GM12874 (cell line): ENCODE measurements around the gene SMOC1.

Experiments used
- TF ChIP-seq, protein P1 (sequence below): IDR thresholded peaks from 2 replicates; pipeline ENCODE4 v1.5.1; 2011; ENCODE audit warnings: low read depth, mild to moderate bottlenecking, control low read depth, low read length, moderate library complexity; ENCODE audit not compliant: insufficient read depth

Gene SMOC1

DNA sequence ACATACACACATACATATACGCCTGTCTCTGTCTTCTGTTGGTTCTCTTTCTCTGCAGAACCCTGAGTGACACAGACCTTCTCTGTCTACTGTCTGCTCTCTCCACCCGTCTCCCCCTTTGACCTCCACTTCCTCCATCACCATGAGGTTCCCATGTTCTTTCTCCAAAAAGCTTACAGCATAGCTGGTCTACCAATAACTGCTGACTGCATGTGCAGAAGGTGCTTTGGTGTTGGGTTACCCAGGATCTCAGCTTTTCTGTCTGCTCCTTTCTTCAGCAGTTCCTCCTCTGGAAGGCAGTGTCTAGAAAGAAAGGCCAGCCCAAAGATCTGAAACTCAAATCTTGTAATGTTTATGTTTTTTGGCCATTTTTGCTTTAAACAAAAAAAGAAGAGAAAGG, 125.6 kb downstream of the SMOC1 start:
- TF ChIP-seq, protein P1, sequence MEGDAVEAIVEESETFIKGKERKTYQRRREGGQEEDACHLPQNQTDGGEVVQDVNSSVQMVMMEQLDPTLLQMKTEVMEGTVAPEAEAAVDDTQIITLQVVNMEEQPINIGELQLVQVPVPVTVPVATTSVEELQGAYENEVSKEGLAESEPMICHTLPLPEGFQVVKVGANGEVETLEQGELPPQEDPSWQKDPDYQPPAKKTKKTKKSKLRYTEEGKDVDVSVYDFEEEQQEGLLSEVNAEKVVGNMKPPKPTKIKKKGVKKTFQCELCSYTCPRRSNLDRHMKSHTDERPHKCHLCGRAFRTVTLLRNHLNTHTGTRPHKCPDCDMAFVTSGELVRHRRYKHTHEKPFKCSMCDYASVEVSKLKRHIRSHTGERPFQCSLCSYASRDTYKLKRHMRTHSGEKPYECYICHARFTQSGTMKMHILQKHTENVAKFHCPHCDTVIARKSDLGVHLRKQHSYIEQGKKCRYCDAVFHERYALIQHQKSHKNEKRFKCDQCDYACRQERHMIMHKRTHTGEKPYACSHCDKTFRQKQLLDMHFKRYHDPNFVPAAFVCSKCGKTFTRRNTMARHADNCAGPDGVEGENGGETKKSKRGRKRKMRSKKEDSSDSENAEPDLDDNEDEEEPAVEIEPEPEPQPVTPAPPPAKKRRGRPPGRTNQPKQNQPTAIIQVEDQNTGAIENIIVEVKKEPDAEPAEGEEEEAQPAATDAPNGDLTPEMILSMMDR: no peak

DNA sequence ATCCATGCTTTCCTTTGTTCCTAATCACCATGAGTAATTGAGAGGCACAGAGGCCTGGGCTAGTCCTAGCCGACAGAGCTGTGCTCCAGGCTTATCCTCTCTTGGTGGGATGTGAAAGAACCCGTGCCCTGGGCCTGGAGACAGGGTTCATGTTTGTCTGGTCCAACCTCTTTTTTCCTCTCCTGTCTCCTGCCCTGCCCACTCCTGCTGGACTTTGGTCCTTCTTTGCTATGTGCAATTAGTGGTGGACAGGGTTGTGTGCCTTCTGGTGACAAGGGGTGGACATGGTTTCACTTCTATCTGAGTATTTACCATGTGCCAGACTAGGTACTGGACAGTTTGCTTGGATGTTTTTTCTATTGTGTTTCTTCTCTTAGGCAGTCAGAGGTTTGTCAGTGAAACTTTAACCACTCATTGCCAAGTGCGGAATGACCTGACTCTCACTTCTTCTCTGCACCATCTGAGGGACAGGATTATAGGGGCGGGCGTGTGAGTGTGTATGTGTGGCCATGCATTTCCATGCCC, 126.1 kb downstream of the SMOC1 start:
- TF ChIP-seq, protein P1: no peak

DNA sequence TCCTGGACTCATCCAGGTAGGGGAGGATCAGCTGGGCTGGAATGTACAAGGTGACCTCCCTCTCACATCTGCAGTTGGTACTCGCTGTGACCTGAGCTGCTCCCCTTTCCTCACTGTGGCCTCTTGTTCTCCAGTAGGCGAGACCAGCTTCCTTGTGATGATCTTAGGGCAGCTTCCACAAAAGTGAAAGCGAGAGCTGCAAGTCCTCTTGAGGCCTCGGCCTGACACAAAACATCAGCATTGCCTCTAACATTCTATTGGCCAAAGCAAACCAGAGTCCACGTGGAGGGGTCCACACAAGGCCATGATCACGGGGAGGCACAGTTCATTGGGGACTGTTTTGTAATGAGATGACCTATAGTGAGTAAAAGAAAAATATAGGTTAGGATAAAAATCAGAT, 127.5 kb downstream of the SMOC1 start:
- TF ChIP-seq, protein P1: no peak

DNA sequence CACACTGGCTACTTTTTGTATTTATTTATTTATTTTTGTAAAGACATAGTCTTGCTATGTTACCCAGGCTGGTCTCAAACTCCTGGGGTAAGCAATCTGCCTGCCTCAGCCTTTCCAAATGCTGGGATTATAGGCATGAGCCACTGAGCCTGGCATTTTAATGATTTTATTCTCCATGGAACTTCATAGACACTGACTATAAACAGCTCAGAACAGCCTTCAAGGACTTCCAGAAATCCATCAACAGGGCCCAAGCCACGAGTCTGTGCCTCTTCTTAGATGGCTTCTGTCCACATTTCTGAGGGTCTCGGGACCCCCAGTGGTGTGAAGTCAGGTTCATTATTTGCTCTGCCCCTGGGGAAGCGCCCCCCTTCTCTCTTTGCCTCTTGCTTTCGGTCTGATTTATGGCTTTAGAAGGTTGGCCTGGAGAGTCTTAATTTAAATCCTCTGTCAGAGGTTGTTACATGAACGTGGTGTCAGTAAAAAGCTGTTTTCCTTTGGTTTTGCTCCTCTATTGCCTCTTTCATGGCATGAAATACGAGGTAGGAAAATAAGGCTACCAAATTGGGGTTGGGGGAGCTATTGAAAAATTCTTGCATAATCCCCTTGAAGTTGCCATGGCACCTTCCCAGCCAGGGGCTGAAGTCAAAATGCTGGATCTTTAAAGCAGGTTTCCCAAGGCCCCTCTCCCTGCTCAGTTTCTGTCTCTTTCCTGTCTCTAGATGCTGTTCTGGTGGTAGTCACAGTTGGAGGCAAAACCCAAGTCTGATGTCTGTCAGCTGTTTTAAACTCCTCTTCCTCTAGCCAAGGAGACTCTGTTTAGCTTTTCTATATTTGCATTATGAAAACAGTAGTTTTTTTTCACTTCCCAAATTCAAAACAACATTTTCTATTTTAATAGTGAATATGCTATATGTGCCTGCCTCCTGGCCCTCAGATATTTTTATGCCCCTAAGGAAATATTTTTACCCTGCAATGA, 129.4 kb downstream of the SMOC1 start:
- TF ChIP-seq, protein P1: no peak

DNA sequence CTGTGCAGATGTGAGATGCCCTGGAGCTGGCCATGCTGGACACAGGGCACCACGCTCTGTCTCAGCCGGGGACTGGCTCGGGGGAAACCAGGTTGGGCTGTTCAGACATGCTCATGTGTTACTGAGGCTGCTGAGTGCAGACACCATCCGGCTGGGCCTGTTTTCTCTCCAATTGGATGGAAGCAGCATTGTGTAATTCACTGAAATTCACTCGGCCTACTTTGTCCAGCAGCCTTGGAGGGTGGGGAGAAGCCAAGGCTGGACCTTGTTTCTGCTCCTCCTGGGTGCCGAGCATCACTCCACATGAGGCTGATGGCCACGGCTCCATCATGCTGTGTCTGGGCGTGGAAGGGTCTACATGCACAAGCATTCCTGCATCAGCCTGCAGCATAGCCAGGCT, 130.7 kb downstream of the SMOC1 start:
- TF ChIP-seq, protein P1: no peak

DNA sequence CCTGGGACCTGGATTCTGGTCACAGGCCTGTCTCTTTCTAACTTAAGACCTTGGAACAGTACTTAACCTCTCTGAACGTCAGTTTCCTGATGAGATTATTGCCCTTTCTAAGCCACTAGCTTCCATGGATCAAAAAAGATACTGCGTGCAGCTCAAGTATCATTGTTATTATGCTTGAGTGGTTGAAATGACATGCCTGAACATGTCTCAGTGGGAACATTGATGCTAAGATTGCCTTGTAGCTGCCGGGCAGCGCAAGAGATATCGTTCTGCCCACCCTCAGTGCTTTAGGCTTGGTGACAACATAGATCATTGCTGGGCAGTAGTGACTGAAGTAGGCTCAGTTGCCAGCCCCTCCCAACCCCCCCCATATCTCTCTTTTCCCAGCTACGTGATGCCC, 131.9 kb downstream of the SMOC1 start:
- TF ChIP-seq, protein P1: no peak

DNA sequence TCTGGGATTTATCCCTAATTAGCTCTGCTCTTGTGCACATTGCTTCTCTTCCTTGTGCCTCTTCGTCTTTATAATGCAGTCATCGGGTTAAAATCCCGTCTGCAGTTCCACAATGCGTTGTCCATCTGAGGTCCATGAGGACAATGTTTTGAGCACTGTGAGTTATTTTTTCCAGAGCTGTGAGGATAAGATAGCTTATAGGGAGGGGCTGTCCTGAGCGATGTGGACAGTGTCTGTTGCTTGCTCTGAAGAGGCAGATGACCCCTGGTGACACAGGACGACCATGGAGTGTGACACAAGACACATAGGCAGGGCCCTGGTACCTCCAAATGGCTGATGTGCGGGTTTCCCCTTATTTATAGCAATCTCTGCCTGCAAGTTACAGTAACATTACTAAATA, 132.5 kb downstream of the SMOC1 start:
- TF ChIP-seq, protein P1: no peak
